ENCODE data around the gene SLC25A30.

The SLC25A30 gene

GRCh38 chr13:45372189-45373161 lies 45.7 kb downstream of the SLC25A30 start:
- Histone ChIP-seq H3K4me1 (ENCODE audit: control insufficient read depth, insufficient read depth, low read length) (no peaks in the 10 kb centered on the region), H3K9ac (ENCODE audit: low read depth, low read length) (no peak overlapping the region), H3K4me3 (ENCODE audit: low read depth, low read length) (no peak overlapping the region), H3K27me3 (ENCODE audit: control insufficient read depth, insufficient read depth, low read length) (no peaks in the 10 kb centered on the region), H3K36me3 (ENCODE audit: control insufficient read depth, insufficient read depth, low read length) (no peaks in the 10 kb centered on the region), H3K9me3 (ENCODE audit: control insufficient read depth, insufficient read depth, low read length) (no peaks in the 10 kb centered on the region)

- H3K4me1 ChIP-seq (ENCODE audit: control insufficient read depth, insufficient read depth, low read length): no peaks in the 10 kb centered on the region
- H3K9me3 ChIP-seq (ENCODE audit: control insufficient read depth, insufficient read depth, low read length): no peaks in the 10 kb centered on the region
- H3K36me3 ChIP-seq (ENCODE audit: control insufficient read depth, insufficient read depth, low read length): no peaks in the 10 kb centered on the region
- H3K4me3 ChIP-seq (ENCODE audit: low read depth, low read length): no peak overlapping the region
- no peaks in the 10 kb centered on the region for H3K27me3 ChIP-seq (ENCODE audit: control insufficient read depth, insufficient read depth, low read length)
- H3K9ac ChIP-seq (ENCODE audit: low read depth, low read length): no peak overlapping the region
Measured at GRCh38 chr13:45370922-45371406, 47.2 kb downstream of the SLC25A30 start.

- H3K4me1 ChIP-seq (ENCODE audit: control insufficient read depth, insufficient read depth, low read length): no peaks in the 10 kb centered on the region
- no peaks in the 10 kb centered on the region for H3K27me3 ChIP-seq (ENCODE audit: control insufficient read depth, insufficient read depth, low read length)
- H3K9me3 ChIP-seq (ENCODE audit: control insufficient read depth, insufficient read depth, low read length): no peaks in the 10 kb centered on the region
- H3K36me3 ChIP-seq (ENCODE audit: control insufficient read depth, insufficient read depth, low read length): no peaks in the 10 kb centered on the region
- no peak overlapping the region for H3K4me3 ChIP-seq (ENCODE audit: low read depth, low read length)
- no peak overlapping the region for H3K9ac ChIP-seq (ENCODE audit: low read depth, low read length)
Measured at GRCh38 chr13:45369116-45369515, 49.1 kb downstream of the SLC25A30 start.

GRCh38 chr13:45368571-45368970 lies 49.6 kb downstream of the SLC25A30 start:
- Histone ChIP-seq H3K36me3 (ENCODE audit: control insufficient read depth, insufficient read depth, low read length) (no peaks in the 10 kb centered on the region), H3K9me3 (ENCODE audit: control insufficient read depth, insufficient read depth, low read length) (no peaks in the 10 kb centered on the region), H3K27me3 (ENCODE audit: control insufficient read depth, insufficient read depth, low read length) (no peaks in the 10 kb centered on the region), H3K4me1 (ENCODE audit: control insufficient read depth, insufficient read depth, low read length) (no peaks in the 10 kb centered on the region), H3K4me3 (ENCODE audit: low read depth, low read length) (no peak overlapping the region), H3K9ac (ENCODE audit: low read depth, low read length) (no peak overlapping the region)

GRCh38 chr13:45368005-45368404 lies 50.2 kb downstream of the SLC25A30 start:
- Histone ChIP-seq H3K4me3 (ENCODE audit: low read depth, low read length) (no peak overlapping the region), H3K4me1 (ENCODE audit: control insufficient read depth, insufficient read depth, low read length) (peaks cover 2% of the 10 kb centered on the region), H3K27me3 (ENCODE audit: control insufficient read depth, insufficient read depth, low read length) (no peaks in the 10 kb centered on the region), H3K36me3 (ENCODE audit: control insufficient read depth, insufficient read depth, low read length) (no peaks in the 10 kb centered on the region), H3K9ac (ENCODE audit: low read depth, low read length) (no peak overlapping the region), H3K9me3 (ENCODE audit: control insufficient read depth, insufficient read depth, low read length) (no peaks in the 10 kb centered on the region)

GRCh38 chr13:45367358-45367757 lies 50.8 kb downstream of the SLC25A30 start:
- Histone ChIP-seq H3K9ac (ENCODE audit: low read depth, low read length) (no peak overlapping the region), H3K36me3 (ENCODE audit: control insufficient read depth, insufficient read depth, low read length) (peaks cover 3% of the 10 kb centered on the region), H3K4me1 (ENCODE audit: control insufficient read depth, insufficient read depth, low read length) (peaks cover 3% of the 10 kb centered on the region)

GRCh38 chr13:45365558-45365885 lies 52.7 kb downstream of the SLC25A30 start:
- Histone ChIP-seq H3K4me1 (ENCODE audit: control insufficient read depth, insufficient read depth, low read length) (peaks cover 6% of the 10 kb centered on the region), H3K27me3 (ENCODE audit: control insufficient read depth, insufficient read depth, low read length) (no peaks in the 10 kb centered on the region), H3K9ac (ENCODE audit: low read depth, low read length) (no peak overlapping the region), H3K9me3 (ENCODE audit: control insufficient read depth, insufficient read depth, low read length) (no peaks in the 10 kb centered on the region), H3K4me3 (ENCODE audit: low read depth, low read length) (no peak overlapping the region), H3K36me3 (ENCODE audit: control insufficient read depth, insufficient read depth, low read length) (peaks cover 4% of the 10 kb centered on the region)

More at GRCh38 chr13:45367358-45367757, 50.8 kb downstream of the SLC25A30 start:
- Histone ChIP-seq H3K9me3 (ENCODE audit: control insufficient read depth, insufficient read depth, low read length) (no peaks in the 10 kb centered on the region), H3K4me3 (ENCODE audit: low read depth, low read length) (no peak overlapping the region), H3K27me3 (ENCODE audit: control insufficient read depth, insufficient read depth, low read length) (no peaks in the 10 kb centered on the region)

GRCh38 chr13:45364876-45365557 lies 53.2 kb downstream of the SLC25A30 start:
- H3K4me1 ChIP-seq (ENCODE audit: control insufficient read depth, insufficient read depth, low read length): peaks cover 6% of the 10 kb centered on the region
- no peak overlapping the region for H3K4me3 ChIP-seq (ENCODE audit: low read depth, low read length)
- H3K27me3 ChIP-seq (ENCODE audit: control insufficient read depth, insufficient read depth, low read length): no peaks in the 10 kb centered on the region
- no peaks in the 10 kb centered on the region for H3K9me3 ChIP-seq (ENCODE audit: control insufficient read depth, insufficient read depth, low read length)
- H3K9ac ChIP-seq (ENCODE audit: low read depth, low read length): no peak overlapping the region
- H3K36me3 ChIP-seq (ENCODE audit: control insufficient read depth, insufficient read depth, low read length): peaks cover 4% of the 10 kb centered on the region

GRCh38 chr13:45362939-45363338 lies 55.2 kb downstream of the SLC25A30 start:
- no peak overlapping the region for H3K9ac ChIP-seq (ENCODE audit: low read depth, low read length)
- no peaks in the 10 kb centered on the region for H3K9me3 ChIP-seq (ENCODE audit: control insufficient read depth, insufficient read depth, low read length)
- H3K27me3 ChIP-seq (ENCODE audit: control insufficient read depth, insufficient read depth, low read length): no peaks in the 10 kb centered on the region
- no peak overlapping the region for H3K4me3 ChIP-seq (ENCODE audit: low read depth, low read length)
- peaks cover 6% of the 10 kb centered on the region for H3K4me1 ChIP-seq (ENCODE audit: control insufficient read depth, insufficient read depth, low read length)
- H3K36me3 ChIP-seq (ENCODE audit: control insufficient read depth, insufficient read depth, low read length): peaks cover 4% of the 10 kb centered on the region

GRCh38 chr13:45361596-45362206 lies 56.5 kb downstream of the SLC25A30 start:
- no peak overlapping the region for H3K4me3 ChIP-seq (ENCODE audit: low read depth, low read length)
- no peaks in the 10 kb centered on the region for H3K27me3 ChIP-seq (ENCODE audit: control insufficient read depth, insufficient read depth, low read length)
- no peak overlapping the region for H3K9ac ChIP-seq (ENCODE audit: low read depth, low read length)
- peaks cover 4% of the 10 kb centered on the region for H3K36me3 ChIP-seq (ENCODE audit: control insufficient read depth, insufficient read depth, low read length)
- peaks cover 6% of the 10 kb centered on the region for H3K4me1 ChIP-seq (ENCODE audit: control insufficient read depth, insufficient read depth, low read length)
- no peaks in the 10 kb centered on the region for H3K9me3 ChIP-seq (ENCODE audit: control insufficient read depth, insufficient read depth, low read length)

- peaks cover 3% of the 10 kb centered on the region for H3K4me1 ChIP-seq (ENCODE audit: control insufficient read depth, insufficient read depth, low read length)
- H3K9ac ChIP-seq (ENCODE audit: low read depth, low read length): no peak overlapping the region
- H3K4me3 ChIP-seq (ENCODE audit: low read depth, low read length): no peak overlapping the region
- no peaks in the 10 kb centered on the region for H3K27me3 ChIP-seq (ENCODE audit: control insufficient read depth, insufficient read depth, low read length)
- H3K36me3 ChIP-seq (ENCODE audit: control insufficient read depth, insufficient read depth, low read length): no peaks in the 10 kb centered on the region
- no peaks in the 10 kb centered on the region for H3K9me3 ChIP-seq (ENCODE audit: control insufficient read depth, insufficient read depth, low read length)
Measured at GRCh38 chr13:45356966-45357672, 61.1 kb downstream of the SLC25A30 start.

All from iPS-15b (cell line).